Measurements from ENCODE around the gene RALGAPB.
A peak's percentile ranks its signal among the peaks of the same experiment; 100 is the strongest.
"Not testable (repeated sequence)": the region's sequence is repeated elsewhere in the genome, so short reads cannot be mapped to it uniquely, and the experiment has no call there.

RALGAPB gene

DNA sequence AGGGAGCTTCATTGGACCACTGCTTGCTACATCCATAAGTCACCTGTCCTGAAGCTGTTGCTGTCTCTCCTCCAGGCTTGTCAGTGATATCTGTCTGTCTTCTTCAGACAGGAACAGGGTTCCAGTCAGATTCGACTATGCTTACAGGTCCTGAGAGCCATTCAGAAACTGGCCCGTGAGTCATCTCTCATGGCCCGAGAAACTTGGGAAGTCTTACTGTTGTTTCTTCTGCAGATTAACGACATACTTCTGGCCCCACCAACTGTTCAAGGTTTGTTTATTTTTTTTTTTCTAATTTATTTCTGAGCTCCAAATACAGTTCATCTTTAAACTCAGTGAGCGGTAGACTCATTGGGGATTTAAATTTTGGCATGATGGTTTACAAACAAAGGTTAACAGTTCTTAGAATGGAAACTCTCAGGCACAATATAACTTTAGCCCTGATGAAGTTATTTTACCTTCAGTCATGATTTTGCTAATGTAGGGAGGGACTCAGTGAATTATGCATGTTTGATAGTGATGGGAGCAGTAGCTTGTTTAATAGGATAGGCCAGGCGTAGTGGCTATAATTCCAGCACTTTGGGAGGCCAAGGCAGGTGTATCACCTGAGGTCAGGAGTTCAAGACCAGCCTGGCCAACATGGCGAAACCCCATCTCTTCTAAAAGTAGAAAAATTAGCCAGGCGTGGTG is 24.7 kb downstream of the RALGAPB start:
- no peak for DNase-seq (ENCODE audit: low read depth in 3 of 3)

DNA sequence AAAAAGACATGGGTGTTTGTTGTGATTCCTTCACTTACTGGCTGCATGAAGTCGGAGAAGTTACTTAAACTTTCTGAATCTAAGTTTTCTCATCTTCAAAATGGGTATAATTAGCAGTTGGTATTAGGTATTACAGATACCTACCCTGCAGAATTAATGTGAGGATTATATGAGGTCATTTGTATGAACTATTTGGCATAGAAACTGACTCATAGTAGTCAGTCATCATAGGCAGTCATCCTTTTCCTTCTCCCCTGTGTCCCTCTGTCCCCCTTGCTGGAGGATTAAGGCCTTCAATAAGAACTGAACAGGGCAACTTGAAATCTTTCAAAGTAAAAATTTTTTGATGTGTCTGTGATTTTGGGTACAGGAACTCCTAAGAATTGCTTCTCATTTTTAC is 26.3 kb downstream of the RALGAPB start:
- DNase-seq (ENCODE audit: low read depth in 3 of 3): no peak

DNA sequence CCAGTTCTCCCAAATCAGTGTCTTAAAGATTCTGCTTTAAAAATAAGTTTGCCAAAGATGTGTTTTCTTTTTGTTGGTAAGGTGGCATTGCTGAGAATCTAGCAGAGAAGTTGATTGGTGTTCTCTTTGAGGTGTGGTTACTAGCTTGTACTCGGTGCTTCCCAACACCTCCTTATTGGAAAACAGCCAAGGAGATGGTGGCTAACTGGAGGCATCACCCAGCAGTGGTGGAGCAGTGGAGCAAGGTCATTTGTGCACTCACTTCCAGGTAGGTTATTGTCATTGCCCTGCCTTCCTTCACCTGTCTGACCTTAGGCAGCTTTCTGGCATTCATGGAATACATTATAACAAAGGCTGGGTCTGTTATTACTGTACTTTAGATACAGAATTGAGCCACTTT is 26.7 kb downstream of the RALGAPB start:
- no peak for DNase-seq (ENCODE audit: low read depth in 3 of 3)

DNA sequence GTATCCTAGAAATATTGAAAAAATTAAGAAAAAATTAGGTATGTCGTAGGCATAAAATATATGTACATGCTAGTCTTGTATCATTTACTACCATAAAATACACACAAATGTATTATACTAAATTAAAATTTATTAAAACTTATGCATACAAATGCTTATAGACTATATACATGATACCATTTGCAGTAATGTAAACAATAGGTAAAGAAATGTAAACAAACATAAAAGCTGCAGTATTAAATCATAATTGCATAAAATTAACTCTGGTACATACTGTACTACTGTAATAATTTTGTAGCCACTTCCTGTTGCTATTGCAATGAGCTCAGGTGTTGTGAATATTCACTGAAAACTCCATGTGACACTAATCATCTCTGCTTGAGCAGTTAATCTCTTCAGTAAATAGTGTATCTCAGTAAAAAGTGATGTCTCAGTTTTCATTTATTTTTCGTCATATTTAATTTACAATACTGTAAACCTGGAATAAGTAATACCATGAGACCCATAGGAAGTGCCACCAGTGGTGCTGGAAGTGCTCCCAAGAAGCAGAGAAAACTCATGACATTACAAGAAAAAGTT is 29.3 kb downstream of the RALGAPB start:
- DNase-seq (ENCODE audit: low read depth in 3 of 3): no peak

DNA sequence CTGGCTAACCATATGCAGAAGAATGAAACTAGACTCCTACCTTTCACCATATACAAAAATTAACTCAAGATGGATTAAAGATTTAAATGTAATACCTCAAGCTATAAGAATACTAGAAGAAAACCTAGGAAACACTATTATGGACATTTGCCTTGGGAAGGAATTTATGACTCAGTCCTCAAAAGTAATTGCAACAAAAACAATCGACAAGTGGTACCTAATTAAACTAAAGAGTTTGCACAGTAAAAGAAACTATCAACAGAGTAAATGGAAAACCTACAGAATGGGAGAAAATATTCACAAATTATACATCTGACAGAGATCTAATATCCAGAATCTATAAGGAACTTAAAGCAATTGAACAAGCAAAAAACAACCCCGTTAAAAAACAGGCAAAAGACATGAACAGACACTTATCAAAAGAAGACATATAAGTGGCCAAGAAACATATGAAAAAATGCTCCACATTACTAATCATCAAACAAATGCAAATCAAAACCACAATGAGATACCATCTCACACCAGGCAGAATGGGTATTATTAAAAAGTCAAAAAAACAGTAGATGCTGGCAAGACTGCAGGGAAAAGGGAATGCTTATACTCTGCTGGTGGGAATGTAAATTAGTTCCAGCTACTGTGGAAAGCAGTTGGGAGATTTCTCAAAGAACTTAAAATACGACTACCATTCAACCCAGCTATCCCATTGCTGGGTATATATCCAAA is 31.9 kb downstream of the RALGAPB start:
- DNase-seq (ENCODE audit: low read depth in 3 of 3): no peak

DNA sequence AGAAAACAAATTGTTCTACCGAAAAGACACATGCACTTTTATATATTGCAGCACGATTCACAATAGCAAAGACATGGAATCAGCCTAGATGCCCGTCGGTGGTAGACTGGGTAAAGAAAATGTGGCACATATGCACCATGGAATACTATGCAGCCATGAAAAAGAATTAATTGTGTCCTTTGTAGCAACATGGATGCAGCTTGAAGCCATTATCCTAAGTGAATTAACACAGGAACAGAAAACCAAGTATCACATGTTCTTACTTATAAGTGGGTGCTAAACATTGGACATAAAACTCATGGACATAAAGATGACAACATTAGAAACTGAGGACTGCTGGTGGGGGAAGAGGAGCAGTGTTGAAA is 32.4 kb downstream of the RALGAPB start:
- no peak for DNase-seq (ENCODE audit: low read depth in 3 of 3)

DNA sequence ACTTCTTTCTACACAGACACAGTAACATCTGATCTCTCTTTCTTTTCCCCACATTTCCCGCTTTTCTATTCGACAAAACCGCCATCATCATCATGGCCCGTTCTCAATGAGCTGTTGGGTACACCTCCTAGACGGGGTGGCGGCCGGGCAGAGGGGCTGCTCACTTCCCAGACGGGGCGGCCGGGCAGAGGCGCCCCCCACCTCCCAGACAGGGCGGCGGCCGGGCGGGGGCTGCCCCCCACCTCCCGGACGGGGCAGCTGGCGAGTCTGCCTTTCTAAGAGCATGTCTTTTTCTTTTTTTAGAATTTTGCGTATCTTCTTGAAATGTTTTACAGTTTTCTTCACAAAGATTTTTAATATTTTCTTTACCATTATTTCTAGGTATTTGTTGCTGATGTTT is 39.1 kb downstream of the RALGAPB start:
- DNase-seq (ENCODE audit: low read depth in 3 of 3): not testable (repeated sequence)

DNA sequence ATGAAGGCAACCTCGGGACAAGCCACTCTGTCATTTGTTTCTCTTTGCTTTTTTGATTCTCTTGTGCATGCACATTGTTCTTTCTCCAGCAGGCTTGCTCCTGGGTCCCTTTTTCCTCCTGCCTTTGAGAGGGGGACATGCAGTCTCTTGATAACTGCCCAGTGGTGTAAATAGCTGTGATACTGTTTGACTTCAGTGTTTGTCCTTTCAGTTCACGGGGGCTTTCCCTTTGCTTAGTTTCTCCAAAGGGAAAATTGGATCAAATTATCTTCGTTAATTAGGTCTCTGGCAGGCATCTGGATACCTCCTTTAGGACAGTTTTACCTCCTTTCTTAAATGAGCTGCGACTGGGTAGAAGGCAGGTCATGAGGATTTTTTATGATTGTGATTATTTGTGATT is 41.5 kb downstream of the RALGAPB start:
- DNase-seq (ENCODE audit: low read depth in 3 of 3): no peak

DNA sequence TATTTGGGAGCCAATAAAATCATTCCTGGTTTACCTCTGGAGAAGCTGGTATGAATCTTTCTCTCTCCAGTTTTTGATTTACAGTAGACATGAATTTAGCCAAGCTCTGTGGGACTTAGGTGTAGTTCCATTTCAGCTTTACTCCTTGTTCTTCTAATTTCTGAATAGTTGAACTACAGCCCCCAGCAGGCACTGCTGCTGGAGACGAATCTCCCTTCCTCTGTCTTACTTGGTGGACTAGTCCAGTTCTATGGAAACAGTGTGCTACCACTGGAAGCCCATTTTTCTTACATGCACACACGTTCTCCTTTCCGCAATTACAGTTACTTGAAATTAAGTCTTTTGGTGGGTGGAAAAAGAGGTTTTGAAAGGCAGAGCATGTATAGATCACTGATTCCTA is 42.3 kb downstream of the RALGAPB start:
- no peak for DNase-seq (ENCODE audit: low read depth in 3 of 3)

DNA sequence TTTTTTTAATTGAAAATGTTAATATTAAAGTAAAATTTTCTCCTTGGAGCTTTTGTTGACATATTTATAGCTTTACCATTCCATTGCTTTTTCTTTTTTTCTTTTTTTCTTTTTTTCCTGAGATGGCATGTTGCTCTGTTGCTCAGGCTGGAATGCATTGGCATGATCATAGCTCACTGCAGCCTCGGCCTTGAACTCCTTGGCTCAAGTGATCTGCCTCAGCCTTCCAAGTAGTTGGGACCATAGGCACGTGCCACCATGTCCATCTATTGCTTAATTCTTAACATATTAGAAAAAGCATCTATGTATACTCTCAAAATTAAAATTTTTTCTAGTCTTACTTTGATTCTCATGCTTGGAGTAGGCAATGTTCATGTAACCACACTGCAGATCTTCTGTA is 43.0 kb downstream of the RALGAPB start:
- no peak for DNase-seq (ENCODE audit: low read depth in 3 of 3)

DNA sequence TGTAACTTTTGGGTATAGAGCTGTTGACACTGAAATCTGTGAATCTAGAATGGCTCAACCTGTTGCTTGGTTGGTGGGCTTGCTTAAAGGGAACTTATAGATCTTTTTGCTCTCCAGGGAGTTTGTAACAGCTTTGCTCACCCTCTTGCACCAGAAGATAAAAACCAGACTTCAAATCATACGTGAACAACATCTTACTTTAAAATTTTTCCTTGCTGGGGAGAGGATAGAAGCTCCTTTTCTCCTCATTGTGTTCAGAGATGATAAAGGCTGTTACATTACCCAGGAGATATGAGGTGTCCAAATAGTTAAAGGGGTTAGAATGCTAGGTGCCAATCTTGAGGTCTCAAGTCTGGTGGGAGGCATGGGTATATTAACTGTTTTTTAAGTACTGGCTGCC is 46.8 kb downstream of the RALGAPB start:
- no peak for DNase-seq (ENCODE audit: low read depth in 3 of 3)

DNA sequence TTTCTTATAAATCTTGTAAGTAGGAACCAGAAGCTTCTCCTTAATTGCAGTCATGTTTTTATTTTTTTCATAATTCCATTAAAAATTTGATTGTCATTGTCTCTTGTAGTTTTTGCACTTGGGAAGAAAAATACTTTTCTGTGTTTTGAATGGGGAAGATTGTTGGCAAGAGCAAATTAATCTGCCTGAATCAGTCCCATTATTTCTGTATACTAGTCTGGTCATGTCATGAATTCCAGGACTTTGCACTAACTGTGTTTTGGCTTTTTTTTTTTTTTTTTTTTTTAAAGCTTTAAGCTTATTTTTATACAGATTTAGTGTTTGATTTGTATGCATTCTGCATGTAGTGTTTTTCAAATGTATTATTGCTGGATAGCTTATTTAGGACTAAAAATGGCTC is 47.6 kb downstream of the RALGAPB start:
- DNase-seq (ENCODE audit: low read depth in 3 of 3): no peak

DNA sequence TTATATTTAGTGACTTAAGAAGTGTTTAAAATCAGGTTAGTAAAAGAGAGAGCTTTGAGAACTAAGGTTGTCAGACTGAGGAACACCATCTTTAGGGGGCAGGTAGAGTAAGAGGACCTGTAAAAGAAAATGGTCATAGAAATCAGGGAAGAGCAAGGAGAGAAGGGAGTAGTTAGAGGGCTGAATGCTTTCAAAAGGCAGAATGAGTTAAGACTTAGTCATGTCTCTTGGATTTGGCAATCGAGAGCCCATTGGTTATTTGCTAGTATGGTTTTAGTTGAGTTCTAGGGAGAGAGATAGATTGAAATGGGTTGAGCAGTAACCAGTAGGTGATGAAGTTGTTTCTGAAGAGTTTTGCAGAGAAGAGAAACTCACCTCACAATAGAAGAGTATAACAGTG is 51.1 kb downstream of the RALGAPB start:
- DNase-seq (ENCODE audit: low read depth in 3 of 3): no peak

DNA sequence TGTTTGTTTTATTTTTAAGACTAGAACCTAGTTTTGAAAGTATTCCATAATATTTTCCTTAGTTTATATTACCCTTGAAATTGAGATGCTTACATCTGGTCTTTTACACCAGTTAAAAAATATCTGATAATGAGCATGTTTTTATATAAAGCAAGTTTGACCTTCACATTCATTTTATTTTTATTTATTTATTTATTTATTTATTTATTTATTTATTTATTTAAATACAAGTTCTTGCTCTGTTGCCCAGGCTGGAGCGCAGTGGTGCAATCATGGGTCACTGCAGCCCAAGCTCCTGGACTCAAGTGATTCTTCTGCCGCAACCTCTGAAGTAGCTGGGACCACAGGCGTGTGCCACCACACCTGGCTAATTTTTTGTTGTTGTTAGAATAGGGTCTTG is 55.5 kb downstream of the RALGAPB start:
- no peak for DNase-seq (ENCODE audit: low read depth in 3 of 3)

DNA sequence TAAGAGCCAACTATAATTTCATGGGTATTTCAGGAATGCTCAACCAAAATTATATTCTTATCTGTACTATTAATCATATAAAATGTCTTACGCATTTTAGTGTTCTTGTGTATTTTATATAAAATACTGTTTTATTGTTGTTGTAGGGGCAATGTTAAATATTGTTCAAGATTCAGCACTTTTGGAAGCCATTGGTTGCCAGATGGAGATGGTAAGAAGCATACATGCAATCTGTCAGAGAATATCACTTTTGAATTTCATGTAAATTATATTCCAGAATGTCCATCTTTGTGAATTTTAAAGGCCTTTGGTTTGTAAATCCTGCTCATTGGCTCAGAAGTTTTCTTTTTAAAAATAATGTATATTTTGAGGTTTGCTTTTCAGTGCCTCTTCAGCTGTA is 58.4 kb downstream of the RALGAPB start:
- DNase-seq (ENCODE audit: low read depth in 3 of 3): no peak

DNA sequence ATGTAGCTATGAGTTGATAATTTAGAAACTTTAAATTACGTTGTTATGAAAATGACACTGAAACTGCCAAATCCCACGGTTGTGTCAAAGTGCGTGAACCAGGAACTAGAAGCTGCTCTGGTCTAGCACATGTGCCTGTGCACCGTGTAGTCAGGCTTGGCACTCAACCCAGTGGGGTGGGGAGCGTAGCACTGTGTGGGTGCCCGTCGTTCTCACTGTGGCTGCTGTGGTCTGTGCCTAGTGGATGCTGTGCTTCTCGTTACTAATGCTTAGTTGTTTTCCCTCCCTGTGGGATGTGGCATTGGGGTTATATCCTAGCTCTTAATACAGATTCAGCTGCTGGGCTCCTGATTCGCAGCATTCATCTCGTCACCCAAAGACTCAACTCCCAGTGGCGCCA is 62.1 kb downstream of the RALGAPB start:
- peak in 2 of 3 donors; percentile 4 to 7 for DNase-seq (ENCODE audit: low read depth in 3 of 3)

DNA sequence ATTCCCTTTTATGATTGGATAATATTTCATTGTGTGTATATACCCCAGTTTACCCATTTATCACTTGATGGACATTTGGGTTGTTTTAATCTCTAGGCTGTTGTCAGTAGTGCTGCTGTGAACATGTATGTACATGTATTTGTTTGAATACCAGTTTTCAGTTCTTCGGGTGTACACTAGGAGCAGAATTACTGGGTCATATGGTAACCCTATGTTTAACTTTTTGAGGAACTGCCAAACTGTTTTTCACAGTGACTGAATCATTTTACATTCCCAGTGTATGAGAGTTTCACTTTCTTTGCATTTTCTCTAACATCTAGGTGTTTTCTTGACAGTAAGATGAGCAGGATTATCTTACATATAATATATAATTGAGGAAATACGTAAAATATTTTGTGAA is 63.7 kb downstream of the RALGAPB start:
- no peak for DNase-seq (ENCODE audit: low read depth in 3 of 3)

DNA sequence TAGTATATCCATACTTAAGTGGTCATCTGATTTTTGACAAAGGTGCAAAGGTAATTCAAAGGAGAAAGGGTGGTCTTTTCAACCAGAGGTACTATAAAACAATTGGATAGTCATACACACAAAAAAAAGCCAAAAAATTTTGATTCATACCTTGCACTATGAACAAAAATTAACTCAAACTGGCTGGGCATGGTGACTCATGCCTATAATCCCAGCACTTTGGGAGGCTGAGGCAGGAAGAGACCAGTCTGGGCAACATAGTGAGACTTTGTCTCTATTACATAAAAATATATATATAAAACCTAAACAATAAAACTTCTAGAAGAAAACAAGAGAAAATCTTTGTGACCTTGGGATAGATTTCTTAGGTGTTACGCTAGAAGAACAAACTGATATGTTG is 64.5 kb downstream of the RALGAPB start:
- DNase-seq (ENCODE audit: low read depth in 3 of 3): no peak

DNA sequence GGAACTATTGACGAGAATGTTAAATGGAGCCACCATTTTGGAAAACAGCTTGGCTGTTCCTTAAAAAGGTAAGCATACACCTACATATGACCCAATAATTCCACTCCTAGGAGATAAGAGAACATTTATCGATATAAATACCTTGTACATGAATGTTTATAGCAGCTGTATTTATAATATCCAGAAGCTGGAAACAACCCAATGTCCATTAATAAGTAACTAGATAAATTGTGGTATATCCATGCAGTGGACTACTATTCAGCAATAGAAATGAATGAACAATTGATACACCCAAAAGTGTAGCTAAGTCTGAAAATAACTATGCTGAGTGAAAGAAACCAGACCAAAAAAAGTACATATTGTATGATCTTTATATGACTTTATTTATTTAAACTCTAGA is 66.1 kb downstream of the RALGAPB start:
- DNase-seq (ENCODE audit: low read depth in 3 of 3): no peak

DNA sequence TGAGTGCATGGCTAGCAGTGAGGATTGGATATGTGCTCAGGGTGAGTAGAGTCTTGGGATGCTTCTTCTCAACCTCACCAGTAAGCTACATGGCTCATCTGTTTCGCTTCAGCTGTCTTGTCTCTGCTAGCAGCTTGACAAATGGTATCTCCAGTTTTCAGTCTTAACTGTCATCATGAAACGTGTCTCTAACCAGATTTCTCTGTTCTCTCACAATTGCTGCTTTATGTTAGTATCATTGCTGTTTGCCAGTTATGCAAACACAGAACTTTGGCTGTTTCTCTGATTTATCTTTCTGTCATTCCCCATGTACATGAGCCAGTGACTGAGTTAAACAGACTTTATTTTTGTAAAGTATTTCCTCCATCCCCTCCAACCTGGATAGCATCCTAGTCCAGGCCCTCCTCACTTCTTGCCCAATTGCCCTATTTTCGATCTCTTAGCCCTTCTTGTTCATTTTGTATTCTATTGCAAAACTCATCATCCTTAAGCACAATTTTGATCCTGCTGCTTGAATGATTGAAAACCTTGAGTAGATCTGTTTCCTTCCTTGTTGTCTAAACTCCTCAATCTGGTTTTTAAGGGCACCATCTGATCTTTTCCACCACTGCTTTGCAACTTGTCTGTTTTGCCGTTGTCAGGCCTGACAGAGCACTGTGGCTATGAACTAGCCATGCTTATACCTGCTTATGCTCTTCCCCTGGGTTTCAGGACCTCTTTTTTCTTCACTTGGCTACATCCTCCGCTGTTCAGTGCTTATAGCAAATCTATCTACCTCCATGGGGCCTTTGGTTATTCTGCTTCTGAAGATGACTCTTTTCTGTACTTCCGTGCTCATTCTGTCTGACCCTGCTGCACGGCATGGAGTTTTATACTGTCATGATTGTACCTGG is 70.6 kb downstream of the RALGAPB start:
- no peak for DNase-seq (ENCODE audit: low read depth in 3 of 3)

DNA sequence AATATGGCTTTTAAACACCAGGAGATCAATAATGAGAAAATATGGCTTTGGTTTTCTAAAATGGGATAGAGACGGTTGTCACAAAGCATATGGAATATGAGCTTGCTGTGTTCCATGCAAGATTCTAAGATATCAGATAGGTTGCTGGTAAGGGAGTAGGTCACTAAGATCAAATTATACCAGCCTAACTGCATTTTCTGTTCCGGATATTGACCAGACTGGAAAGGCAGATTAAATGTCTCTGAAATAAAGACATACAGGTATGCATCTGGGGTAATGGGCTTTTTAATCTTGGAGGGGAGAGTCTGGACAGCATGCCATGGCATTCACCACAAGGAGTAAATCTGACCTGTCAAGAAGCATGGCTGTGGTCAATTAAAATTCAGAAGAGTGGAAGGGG is 73.1 kb downstream of the RALGAPB start:
- DNase-seq (ENCODE audit: low read depth in 3 of 3): no peak

DNA sequence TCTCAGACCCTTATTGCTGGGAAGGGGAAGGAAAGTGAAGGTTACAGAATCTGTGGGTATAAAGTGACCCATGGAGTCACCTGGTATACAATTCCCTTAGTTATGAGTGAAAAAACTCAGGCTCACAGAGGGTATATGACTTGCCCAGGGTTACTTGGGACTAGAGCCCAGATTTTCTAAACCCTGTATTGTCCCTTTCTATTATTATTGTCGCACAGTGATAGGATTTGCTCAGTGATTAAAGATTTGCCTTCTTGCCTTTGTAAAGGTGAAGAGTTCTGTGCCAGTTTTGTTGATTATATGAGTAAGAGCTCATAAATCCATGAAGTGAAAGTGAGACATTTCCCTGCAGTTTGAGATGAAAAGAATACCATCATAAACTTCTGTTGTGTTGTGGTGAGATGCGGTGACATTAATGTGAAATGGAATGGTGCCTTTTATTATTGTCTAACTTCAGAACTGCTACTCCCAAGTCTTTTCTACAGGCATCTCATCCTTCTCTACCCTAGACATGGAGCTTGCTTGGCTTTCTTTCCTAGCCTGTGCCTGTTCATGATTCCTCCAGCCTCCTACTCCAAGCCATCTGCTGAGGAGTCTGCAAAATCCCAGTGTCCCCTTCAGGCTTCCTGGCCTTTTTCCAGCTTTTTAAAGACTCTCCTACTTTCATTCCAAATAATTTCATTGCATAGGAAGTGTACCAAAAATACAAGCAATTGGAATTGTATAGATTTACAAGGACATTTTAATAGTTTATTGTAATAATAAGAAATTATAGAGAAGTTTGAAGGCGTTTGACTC is 74.8 kb downstream of the RALGAPB start:
- DNase-seq (ENCODE audit: low read depth in 3 of 3): no peak

Measured in stimulated activated CD4-positive, alpha-beta T cell treated with anti-CD3 and anti-CD28 coated beads, TNF-alpha, amount 100 ng/mL, for 48 hours (primary cell).